H9 (cell line): Measurements from ENCODE around the gene STT3B. TPM values are rescaled to one million over a fixed set of nuclear protein-coding genes. Genes with fewer than 3 reads are reported as not detected.

ENCODE experiments used
- DNase-seq: peaks from one replicate; pipeline ENCODE4 v3.0.0-alpha.2; 2017
- H2AFZ ChIP-seq: one replicate; pipeline ENCODE4 v1.6.1; 2013; ENCODE audit warnings: mild to moderate bottlenecking, low read length, control low read depth, moderate library complexity
- H2AK5ac ChIP-seq: 2 replicates; pipeline ENCODE4 v1.6.1; 2013; ENCODE audit warnings: low read length, control low read depth, mixed read lengths; ENCODE audit not compliant: insufficient read length
- H2BK120ac ChIP-seq: one replicate; pipeline ENCODE4 v1.6.1; 2013; ENCODE audit warnings: low read depth, mild to moderate bottlenecking, low read length, control low read depth, inconsistent platforms; ENCODE audit not compliant: poor library complexity, severe bottlenecking
- H2BK12ac ChIP-seq: 2 replicates; pipeline ENCODE4 v1.6.1; 2013; ENCODE audit warnings: low read length, control low read depth, mixed read lengths, low read depth; ENCODE audit not compliant: insufficient read length
- H2BK15ac ChIP-seq: 2 replicates; pipeline ENCODE4 v1.6.1; 2013; ENCODE audit warnings: low read depth, low read length, control low read depth
- H2BK20ac ChIP-seq: one replicate; pipeline ENCODE4 v1.6.1; 2013; ENCODE audit warnings: low read depth, mild to moderate bottlenecking, low read length, control low read depth, inconsistent platforms; ENCODE audit not compliant: poor library complexity, severe bottlenecking
- H2BK5ac ChIP-seq: 2 replicates; pipeline ENCODE4 v1.6.1; 2013; ENCODE audit warnings: low read length, control low read depth, mixed read lengths; ENCODE audit not compliant: insufficient read length
- H3K14ac ChIP-seq: 2 replicates; pipeline ENCODE4 v1.6.1; 2013; ENCODE audit warnings: low read length, control low read depth; ENCODE audit not compliant: insufficient read depth
- H3K18ac ChIP-seq: 2 replicates; pipeline ENCODE4 v1.6.1; 2013; ENCODE audit warnings: low read depth, mild to moderate bottlenecking, mixed read lengths, low read length, control low read depth; ENCODE audit not compliant: insufficient read length
- H3K23ac ChIP-seq: 2 replicates; pipeline ENCODE4 v1.6.1; 2013; ENCODE audit warnings: low read length, control low read depth, mixed read lengths, low read depth; ENCODE audit not compliant: insufficient read length
- H3K23me2 ChIP-seq: 2 replicates; pipeline ENCODE4 v1.6.1; 2013; ENCODE audit warnings: low read depth, mild to moderate bottlenecking, mixed read lengths, low read length, control low read depth; ENCODE audit not compliant: insufficient read length, poor library complexity, severe bottlenecking
- H3K27ac ChIP-seq: 2 replicates; pipeline ENCODE4 v1.5.1; 2013; ENCODE audit warnings: low read length, control low read depth, mixed read lengths, low read depth; ENCODE audit not compliant: insufficient read length
- H3K27me3 ChIP-seq: 2 replicates; pipeline ENCODE4 v1.6.1; 2013; ENCODE audit warnings: low read length, control low read depth, inconsistent platforms; ENCODE audit not compliant: insufficient read depth
- H3K4ac ChIP-seq: 2 replicates; pipeline ENCODE4 v1.6.1; 2013; ENCODE audit warnings: low read depth, mild to moderate bottlenecking, control low read depth, inconsistent platforms, low read length, moderate library complexity
- H3K4me1 ChIP-seq: 2 replicates; pipeline ENCODE4 v1.6.1; 2013; ENCODE audit warnings: low read length, control low read depth, inconsistent platforms; ENCODE audit not compliant: insufficient read depth
- H3K4me2 ChIP-seq: 2 replicates; pipeline ENCODE4 v1.6.1; 2013; ENCODE audit warnings: low read length, control low read depth, mixed read lengths; ENCODE audit not compliant: insufficient read length, insufficient read depth
- H3K56ac ChIP-seq: 2 replicates; pipeline ENCODE4 v1.6.1; 2013; ENCODE audit warnings: low read depth, mild to moderate bottlenecking, mixed read lengths, low read length, control low read depth; ENCODE audit not compliant: insufficient read length
- H3K79me1 ChIP-seq: 2 replicates; pipeline ENCODE4 v1.6.1; 2013; ENCODE audit warnings: low read depth, mild to moderate bottlenecking, moderate library complexity, low read length, control low read depth, inconsistent platforms; ENCODE audit not compliant: insufficient read depth, poor library complexity, severe bottlenecking
- H3K79me2 ChIP-seq: 2 replicates; pipeline ENCODE4 v1.6.1; 2013; ENCODE audit warnings: low read length, control low read depth, inconsistent platforms; ENCODE audit not compliant: insufficient read depth
- H3K9ac ChIP-seq: 2 replicates; pipeline ENCODE4 v1.6.1; 2013; ENCODE audit warnings: low read length, control low read depth, mixed read lengths; ENCODE audit not compliant: insufficient read length; ENCODE audit errors: extremely low read depth
- H3K9me3 ChIP-seq: one replicate; pipeline ENCODE4 v1.6.1; 2013; ENCODE audit warnings: low read depth, low read length, inconsistent platforms; ENCODE audit not compliant: control insufficient read depth
- H3T11ph ChIP-seq: one replicate; pipeline ENCODE4 v1.6.1; 2013; ENCODE audit warnings: mild to moderate bottlenecking, low read length, control low read depth, inconsistent platforms
- H4K20me1 ChIP-seq: one replicate; pipeline ENCODE4 v1.6.1; 2013; ENCODE audit not compliant: control insufficient read depth, insufficient read length, insufficient read depth
- H4K5ac ChIP-seq: 2 replicates; pipeline ENCODE4 v1.6.1; 2013; ENCODE audit warnings: low read depth, mild to moderate bottlenecking, mixed read lengths, low read length, control low read depth; ENCODE audit not compliant: insufficient read length
- H4K8ac ChIP-seq: replicated peaks from 2 replicates; pipeline ENCODE4 v1.6.1; 2013; ENCODE audit warnings: low read length, control low read depth, mixed read lengths, low read depth; ENCODE audit not compliant: insufficient read length
- H4K91ac ChIP-seq: 2 replicates; pipeline ENCODE4 v1.6.1; 2013; ENCODE audit warnings: low read depth, mild to moderate bottlenecking, moderate library complexity, mixed read lengths, low read length, control low read depth; ENCODE audit not compliant: insufficient read length
- H3K27ac Mint-ChIP-seq, 3 experiments: 2 replicates in 2 of 3; 3 replicates in 1 of 3; pipeline ENCODE4 v1.8.0; 2020 to 2021; ENCODE audit warnings: mixed read lengths in 3 of 3, mild to moderate bottlenecking in 1 of 3, moderate library complexity in 1 of 3
- H3K27me3 Mint-ChIP-seq: 2 replicates; pipeline ENCODE4 v1.8.0; 2021; ENCODE audit warnings: low read depth, mild to moderate bottlenecking, moderate library complexity, mixed read lengths
- H3K36me3 Mint-ChIP-seq, 3 experiments: 2 replicates in 2 of 3; 3 replicates in 1 of 3; pipeline ENCODE4 v1.8.0; 2020 to 2021; ENCODE audit warnings: low read depth in 3 of 3, mixed read lengths in 3 of 3; ENCODE audit not compliant: insufficient read depth in 1 of 3
- H3K4me1 Mint-ChIP-seq, 2 experiments: 2 replicates each; pipeline ENCODE4 v1.8.0; 2020; ENCODE audit warnings: mixed read lengths in 2 of 2
- H3K4me3 Mint-ChIP-seq, 2 experiments: 2 replicates in 1 of 2; 3 replicates in 1 of 2; pipeline ENCODE4 v1.8.0; 2020 to 2021; ENCODE audit warnings: mild to moderate bottlenecking in 2 of 2, mixed read lengths in 2 of 2, moderate library complexity in 1 of 2
- H3K9me3 Mint-ChIP-seq, 2 experiments: 2 replicates in 1 of 2; 3 replicates in 1 of 2; pipeline ENCODE4 v1.8.0; 2020; ENCODE audit warnings: mild to moderate bottlenecking in 2 of 2, mixed read lengths in 2 of 2, moderate library complexity in 1 of 2
- CTCF ChIP-seq: fragments of 200-600 bp; sonication (generic); conservative IDR thresholded peaks from 3 replicates; pipeline ENCODE4 v1.8.0; 2021; ENCODE audit warnings: antibody characterized with exemption, mild to moderate bottlenecking
- WGBS: extraction: QIAGEN DNeasy Blood & Tissue Kit; methylation state at CpG from one replicate; pipeline ENCODE4 v1.1.7; 2013; ENCODE audit warnings: missing lambda C conversion rate, low lambda C conversion rate, mixed read lengths; ENCODE audit not compliant: insufficient read length; ENCODE audit errors: extremely low coverage; 5-methylcytosine and 5-hydroxymethylcytosine counted together
- total RNA-seq: library from RNA; stranded (reverse); gene quantifications from 2 replicates; pipeline ENCODE4 v1.2.1, GENCODE V29; 2021

The STT3B gene
- total RNA-seq, 1 experiment from 2014 or later = 79.9 TPM

DNA sequence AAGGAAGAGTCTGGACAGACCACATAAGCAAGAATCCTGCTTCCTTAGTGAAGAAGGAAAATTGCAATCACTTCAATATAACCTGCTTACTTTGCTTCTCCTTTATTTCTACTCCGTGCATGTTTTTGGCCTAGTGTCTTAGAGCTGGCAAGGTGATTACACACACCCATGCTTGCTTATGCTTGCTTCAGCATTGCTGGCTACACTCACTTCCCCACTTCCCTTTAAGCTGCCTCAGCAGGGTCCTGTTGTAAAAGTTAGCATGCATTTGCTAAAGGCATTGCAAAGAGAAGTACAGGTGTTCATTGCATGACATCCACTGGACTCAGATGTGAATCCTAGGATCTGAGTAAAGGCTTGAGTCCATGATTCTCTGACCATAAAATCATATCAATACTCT is 47.5 kb upstream of the STT3B start:
- no peaks in the 10 kb centered on the region for H3K79me2 ChIP-seq
- Mint-ChIP-seq H3K36me3 (no peaks in the 10 kb centered on the region), H3K27ac (no peak overlapping the region; a peak in 2 of 7 replicates), H3K4me1 (peaks cover 8 to 11% of the 10 kb centered on the region in 2 experiments), H3K27me3 (peaks cover 2% of the 10 kb centered on the region), H3K9me3 (peaks cover 0 to 1% of the 10 kb centered on the region in 2 experiments; a peak in 1 of 5 replicates), H3K4me3 (no peak overlapping the region)
- no peak overlapping the region for H3K4me2 ChIP-seq
- DNase-seq = no peak
- H2BK5ac ChIP-seq = no peak overlapping the region
- no peak overlapping the region for H2BK20ac ChIP-seq
- no peak overlapping the region for H4K91ac ChIP-seq
- no peaks in the 10 kb centered on the region for H3K23me2 ChIP-seq
- H3K56ac ChIP-seq = no peak overlapping the region
- no peaks in the 10 kb centered on the region for H3K27me3 ChIP-seq
- TF ChIP-seq CTCF = no peak
- H2AFZ ChIP-seq = no peak overlapping the region
- H3K27ac ChIP-seq = no peak overlapping the region
- no peaks in the 10 kb centered on the region for H3K9me3 ChIP-seq
- no peak overlapping the region for H4K5ac ChIP-seq
- H2AK5ac ChIP-seq = no peak overlapping the region
- H3K23ac ChIP-seq = no peak overlapping the region
- H3T11ph ChIP-seq = no peak overlapping the region
- no peak overlapping the region for H3K14ac ChIP-seq
- H4K8ac ChIP-seq = no peak overlapping the region
- no peaks in the 10 kb centered on the region for H4K20me1 ChIP-seq
- H2BK15ac ChIP-seq = no peak overlapping the region
- H3K18ac ChIP-seq = no peak overlapping the region
- no peak overlapping the region for H2BK120ac ChIP-seq
- no peak overlapping the region for H3K4ac ChIP-seq
- no peaks in the 10 kb centered on the region for H3K79me1 ChIP-seq
- WGBS = no CpG with 5 or more reads among the region's 1 CpG
- H2BK12ac ChIP-seq = no peak overlapping the region
- no peaks in the 10 kb centered on the region for H3K4me1 ChIP-seq
- no peak overlapping the region for H3K9ac ChIP-seq
